AG04450 (cell line): Measurements from ENCODE around the gene SLC48A1. TPM values are rescaled to one million over a fixed set of nuclear protein-coding genes. Genes with fewer than 3 reads are reported as not detected.

ENCODE experiments used
- CTCF ChIA-PET: fragments of 300-600, 350-600 bp; formaldehyde crosslinking; extraction: SDS; loops from one replicate; lab custom pipeline; 2022; ENCODE audit warnings: antibody characterized with exemption, inconsistent platforms; lab: Charles Lee
- POLR2A ChIA-PET: fragments of 350-600 bp; formaldehyde crosslinking; extraction: SDS; loops from one replicate; lab custom pipeline; 2021; ENCODE audit warnings: antibody characterized with exemption, inconsistent platforms; lab: Yijun Ruan, JAX
- DNase-seq: peaks from one replicate; pipeline ENCODE4 v3.0.0-alpha.2; 2011; ENCODE audit warnings: low read depth, low spot score
- H3K27ac ChIP-seq: one replicate; pipeline ENCODE4 v1.5.1; 2012; ENCODE audit warnings: low read depth, low read length, control low read depth
- H3K27me3 ChIP-seq: one replicate; pipeline ENCODE4 v1.6.0; 2012; ENCODE audit warnings: low read length; ENCODE audit not compliant: control insufficient read depth, insufficient read depth
- H3K4me3 ChIP-seq: 2 replicates; pipeline ENCODE4 v1.5.1; 2011; ENCODE audit warnings: mild to moderate bottlenecking, low read depth, low read length, control low read depth
- H3K9me3 ChIP-seq: 2 replicates; pipeline ENCODE4 v1.5.1; 2012; ENCODE audit warnings: low read length; ENCODE audit not compliant: control insufficient read depth, insufficient read depth
- polyA plus RNA-seq: library from polyadenylated mRNA; depleted of rRNA; stranded (reverse); fragments of >200 nt; gene quantifications from 2 replicates; pipeline ENCODE4 v1.2.3, GENCODE V29; 2011
- TF ChIP-seq, protein P1 (sequence below): IDR thresholded peaks from 2 replicates; pipeline ENCODE4 v1.5.1; 2011; ENCODE audit warnings: low read depth, low read length, control low read depth, inconsistent platforms

The SLC48A1 gene
- polyA plus RNA-seq, 1 experiment, result 7.8 TPM

DNA sequence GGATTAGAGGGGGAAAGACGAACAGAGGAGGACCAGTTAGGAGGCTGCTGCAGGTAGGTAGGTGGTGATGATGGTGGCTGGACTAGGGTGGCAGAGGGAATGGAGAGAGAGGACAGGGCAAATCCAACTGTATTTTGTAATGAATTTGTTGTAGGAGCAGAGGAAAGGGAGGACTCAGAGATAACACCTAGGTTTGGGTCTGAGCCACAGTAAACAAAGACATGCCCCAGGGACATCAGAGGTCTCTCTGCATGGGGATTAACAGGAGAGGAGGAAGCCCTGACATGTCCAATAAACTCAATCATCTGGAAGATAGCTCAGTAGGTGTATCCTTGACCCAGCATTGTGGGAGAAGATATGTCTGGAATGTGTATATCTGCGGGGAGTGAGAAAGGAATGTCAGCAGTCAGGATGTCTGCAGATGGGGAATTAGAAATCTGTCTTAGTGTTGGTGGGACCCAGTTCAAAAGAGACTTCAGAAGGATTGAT is 4.7 kb upstream of the SLC48A1 start:
- no peak for DNase-seq
- TF ChIP-seq, protein P1, sequence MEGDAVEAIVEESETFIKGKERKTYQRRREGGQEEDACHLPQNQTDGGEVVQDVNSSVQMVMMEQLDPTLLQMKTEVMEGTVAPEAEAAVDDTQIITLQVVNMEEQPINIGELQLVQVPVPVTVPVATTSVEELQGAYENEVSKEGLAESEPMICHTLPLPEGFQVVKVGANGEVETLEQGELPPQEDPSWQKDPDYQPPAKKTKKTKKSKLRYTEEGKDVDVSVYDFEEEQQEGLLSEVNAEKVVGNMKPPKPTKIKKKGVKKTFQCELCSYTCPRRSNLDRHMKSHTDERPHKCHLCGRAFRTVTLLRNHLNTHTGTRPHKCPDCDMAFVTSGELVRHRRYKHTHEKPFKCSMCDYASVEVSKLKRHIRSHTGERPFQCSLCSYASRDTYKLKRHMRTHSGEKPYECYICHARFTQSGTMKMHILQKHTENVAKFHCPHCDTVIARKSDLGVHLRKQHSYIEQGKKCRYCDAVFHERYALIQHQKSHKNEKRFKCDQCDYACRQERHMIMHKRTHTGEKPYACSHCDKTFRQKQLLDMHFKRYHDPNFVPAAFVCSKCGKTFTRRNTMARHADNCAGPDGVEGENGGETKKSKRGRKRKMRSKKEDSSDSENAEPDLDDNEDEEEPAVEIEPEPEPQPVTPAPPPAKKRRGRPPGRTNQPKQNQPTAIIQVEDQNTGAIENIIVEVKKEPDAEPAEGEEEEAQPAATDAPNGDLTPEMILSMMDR, result no peak
- no peak overlapping the region for H3K27ac ChIP-seq
- no peaks in the 10 kb centered on the region for H3K27me3 ChIP-seq
- ChIA-PET CTCF (interaction anchor here (0.7 to 6.6 kb wide), 13 partner anchors 9 to 868 kb away, joined by 3 to 86 read pairs (median 4); no protein-coding TSS in a partner anchor), POLR2A (interaction anchor here (1.7 kb wide), 1 partner anchor 16 kb away, joined by 5 read pairs; no protein-coding TSS in a partner anchor)
- no peak overlapping the region for H3K4me3 ChIP-seq
- H3K9me3 ChIP-seq, result no peaks in the 10 kb centered on the region

- Histone ChIP-seq H3K27me3 (no peaks in the 10 kb centered on the region), H3K27ac (no peak overlapping the region), H3K9me3 (no peaks in the 10 kb centered on the region), H3K4me3 (no peak overlapping the region)
- TF ChIP-seq, protein P1, result no peak
- ChIA-PET CTCF (interaction anchor here (0.6 to 6.6 kb wide), 11 partner anchors 8 to 180 kb away, joined by 3 to 86 read pairs (median 4); no protein-coding TSS in a partner anchor), POLR2A (no interaction called here)
- DNase-seq, result no peak
These were observed 3.6 kb upstream of the SLC48A1 start for GRCh38 chr12:47769234-47770085.

GRCh38 chr12:47770086-47770726 is 2.8 kb upstream of the SLC48A1 start:
- CTCF ChIA-PET, result interaction anchor here (0.8 to 6.6 kb wide), 8 partner anchors 9 to 179 kb away, joined by 3 to 86 read pairs (median 4); partner anchors contain the start of gene RAPGEF3
- POLR2A ChIA-PET, result interaction anchor here (0.5 kb wide), 1 partner anchor 12 kb away, joined by 3 read pairs; the partner anchor contains the start of gene RAPGEF3
- DNase-seq, result no peak

GRCh38 chr12:47771304-47771703 is 1.7 kb upstream of the SLC48A1 start:
- TF ChIP-seq, protein P1, result no peak
- DNase-seq, result no peak
- H3K9me3 ChIP-seq, result no peaks in the 10 kb centered on the region
- H3K27ac ChIP-seq, result no peak overlapping the region
- CTCF ChIA-PET, result interaction anchor here (0.6 to 12.2 kb wide), 4 partner anchors 29 to 130 kb away, joined by 3 to 152 read pairs (median 44); no protein-coding TSS in a partner anchor
- POLR2A ChIA-PET, result no interaction called here
- no peak overlapping the region for H3K4me3 ChIP-seq
- H3K27me3 ChIP-seq, result no peaks in the 10 kb centered on the region

More at GRCh38 chr12:47770086-47770726, 2.8 kb upstream of the SLC48A1 start:
- Histone ChIP-seq H3K4me3 (no peak overlapping the region), H3K27ac (no peak overlapping the region), H3K9me3 (no peaks in the 10 kb centered on the region), H3K27me3 (no peaks in the 10 kb centered on the region)
- TF ChIP-seq, protein P1, result no peak
